Subcutaneous adipose tissue (tissue), 4 donors: ENCODE measurements around the gene TMEM150C. TPM values are rescaled to one million over a fixed set of nuclear protein-coding genes. Genes with fewer than 3 reads are reported as not detected.

Experiments
- CTCF ChIP-seq: fragments of 450-650 bp; IDR thresholded peaks from one replicate; pipeline ENCODE4 v1.5.1; 2016; ENCODE audit warnings: low read depth, mild to moderate bottlenecking, control low read depth, antibody characterized with exemption, moderate library complexity
- total RNA-seq, 4 donors: library from RNA; depleted of rRNA; stranded (reverse); fragments of >200 nt; gene quantifications; one replicate each; pipeline ENCODE4 v1.1.0, GENCODE V29; 2016

Gene TMEM150C
- total RNA-seq, 4 donors from 2014 or later: 24.6 to 39.9 (median 34.8) TPM

GRCh38 chr4:82484996-82485783 lies 76.6 kb downstream of the TMEM150C start:
- TF ChIP-seq CTCF: no peak

DNA sequence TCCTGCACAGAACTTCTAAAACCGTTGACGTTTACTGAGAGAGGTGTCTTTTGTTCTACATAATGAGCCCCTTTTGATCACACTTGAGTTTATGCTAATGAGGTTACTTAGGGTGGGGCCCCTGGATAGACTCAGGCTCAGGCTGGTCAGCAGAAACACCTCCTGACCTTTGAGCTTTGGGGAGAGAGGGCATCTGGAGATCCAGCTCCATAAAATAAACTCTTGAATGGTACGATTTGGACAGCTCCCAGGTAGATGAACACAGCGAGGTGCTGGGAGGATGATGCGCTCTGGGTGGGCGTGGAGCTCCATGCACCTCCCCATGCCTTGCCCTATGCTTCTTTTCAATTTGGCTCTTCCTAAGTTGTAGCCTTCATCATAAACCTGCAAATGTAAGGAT lies 79.4 kb downstream of the TMEM150C start:
- no peak for TF ChIP-seq CTCF

DNA sequence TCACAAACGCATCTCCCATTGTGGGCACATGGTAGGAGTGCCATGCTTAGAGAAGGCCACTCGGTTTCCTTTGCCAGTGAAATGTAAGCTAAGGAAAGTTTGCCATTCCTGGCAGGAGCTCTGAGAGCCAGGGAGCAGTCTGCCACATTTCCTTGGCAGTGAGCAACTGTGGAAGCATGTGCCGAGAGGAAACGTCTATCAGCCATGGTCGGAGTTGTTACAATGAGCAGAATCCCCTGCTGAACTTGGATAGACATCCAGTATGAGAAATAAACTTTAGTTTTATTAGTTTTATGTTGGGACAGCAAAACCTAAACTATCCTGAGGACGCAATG lies 80.3 kb downstream of the TMEM150C start:
- TF ChIP-seq CTCF: no peak

- TF ChIP-seq CTCF: no peak
These were observed 80.8 kb downstream of the TMEM150C start for GRCh38 chr4:82480771-82481505.

GRCh38 chr4:82479562-82479961 lies 82.2 kb downstream of the TMEM150C start:
- TF ChIP-seq CTCF: no peak

GRCh38 chr4:82473621-82474164 lies 88.1 kb downstream of the TMEM150C start:
- no peak for TF ChIP-seq CTCF

- no peak for TF ChIP-seq CTCF
These were observed 91.9 kb downstream of the TMEM150C start for GRCh38 chr4:82469791-82470345.
